HG02610 (cell line): ENCODE data around the gene UNC45A.
"Not testable (repeated sequence)": the region's sequence is repeated elsewhere in the genome, so short reads cannot be mapped to it uniquely, and the experiment has no call there.

Experiments used
- ATAC-seq: cut with Tn5 transposase; IDR thresholded peaks from one replicate; pipeline ENCODE4 v1.9.1; 2021; ENCODE audit warnings: mild to moderate bottlenecking, moderate library complexity; ENCODE audit not compliant: unreplicated experiment

UNC45A gene

GRCh38 chr15:90903733-90904536, 31.1 kb upstream of the UNC45A start:
- ATAC-seq, result no peak

GRCh38 chr15:90904746-90905145, 30.3 kb upstream of the UNC45A start:
- ATAC-seq, result no peak

GRCh38 chr15:90905306-90906180, 29.5 kb upstream of the UNC45A start:
- no peak for ATAC-seq

GRCh38 chr15:90906181-90906849, 28.8 kb upstream of the UNC45A start:
- no peak for ATAC-seq

DNA sequence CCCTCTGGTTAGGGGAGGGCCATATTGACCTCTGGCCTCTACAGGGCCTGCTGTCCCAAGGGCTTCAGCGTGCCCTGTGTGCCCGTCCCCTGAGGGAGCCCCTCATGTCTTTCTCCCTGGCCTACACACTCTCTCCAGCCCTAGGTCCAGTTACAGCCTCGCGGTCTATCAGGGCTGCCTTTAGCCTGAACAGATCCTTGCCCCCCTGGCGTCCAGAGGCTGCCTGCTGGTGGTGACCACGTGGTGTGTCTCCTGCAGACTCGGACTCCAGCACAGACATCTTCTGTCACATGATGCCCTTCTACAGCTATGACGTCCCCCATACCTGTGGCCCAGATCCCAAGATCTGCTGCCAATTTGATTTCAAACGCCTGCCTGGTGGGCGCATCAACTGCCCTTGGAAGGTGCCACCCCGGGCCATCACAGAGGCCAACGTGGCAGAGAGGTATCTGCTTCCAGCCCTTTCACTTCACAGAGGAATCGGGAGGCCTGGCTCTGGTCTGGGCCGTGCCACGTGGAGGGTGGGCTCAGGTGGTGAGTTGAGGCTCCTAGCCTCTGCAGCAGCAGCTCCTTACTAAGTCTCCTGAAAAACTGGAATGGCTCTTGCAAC, 27.9 kb upstream of the UNC45A start:
- ATAC-seq, result no peak

DNA sequence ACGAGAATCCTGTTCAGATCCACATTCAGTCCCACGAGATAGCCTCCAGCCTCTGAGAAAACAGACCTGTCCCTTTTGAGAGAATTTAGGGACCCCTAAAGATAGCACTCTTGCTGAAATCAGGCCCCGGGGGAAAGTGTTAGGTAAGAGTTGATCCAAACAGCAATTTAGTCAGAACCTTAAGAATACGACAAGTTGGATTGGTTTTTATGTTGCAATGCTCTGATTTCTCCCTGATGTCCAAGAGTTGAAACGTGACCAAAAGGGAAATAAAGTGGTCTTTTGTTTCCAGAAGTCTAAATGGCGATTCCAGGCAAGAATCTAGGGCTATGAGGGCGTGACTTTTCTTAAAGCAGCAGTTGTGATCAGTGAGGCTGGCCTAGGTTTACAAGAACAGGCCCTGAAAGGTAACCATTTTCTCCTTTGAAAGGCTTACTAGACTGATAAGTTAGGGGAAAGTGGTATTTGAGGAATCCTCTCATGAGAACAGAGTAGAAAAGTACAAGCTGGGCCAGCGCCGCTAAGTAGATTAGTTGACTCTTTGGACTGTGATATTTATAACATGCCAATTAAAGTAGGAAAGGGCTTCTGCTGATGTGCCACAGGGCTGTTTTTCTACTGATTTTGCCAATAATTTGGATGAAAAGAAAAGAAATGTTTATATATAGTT, 27.1 kb upstream of the UNC45A start:
- no peak for ATAC-seq

DNA sequence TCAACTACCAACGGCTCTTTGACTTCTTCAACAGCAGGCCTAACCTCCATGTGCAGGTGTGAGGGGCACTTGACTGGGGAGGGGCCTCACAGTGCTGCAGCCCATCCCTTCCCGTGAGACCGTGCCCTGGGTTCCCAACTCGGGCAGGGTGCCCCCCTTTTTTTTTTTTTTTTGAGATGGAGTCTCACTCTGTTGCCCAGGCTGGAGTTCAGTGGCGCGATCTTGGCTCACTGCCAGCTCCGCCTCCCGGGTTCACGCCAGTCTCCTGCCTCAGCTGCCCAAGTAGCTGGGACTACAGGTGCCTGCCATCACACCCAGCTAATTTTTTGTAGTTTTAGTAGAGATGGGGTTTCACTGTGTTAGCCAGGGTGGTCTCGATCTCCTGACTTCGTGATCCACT, 25.6 kb upstream of the UNC45A start:
- ATAC-seq, result not testable (repeated sequence)

- no peak for ATAC-seq
These were observed 25.1 kb upstream of the UNC45A start for GRCh38 chr15:90909976-90910375.

- no peak for ATAC-seq
These were observed 24.4 kb upstream of the UNC45A start for GRCh38 chr15:90910441-90911301.

DNA sequence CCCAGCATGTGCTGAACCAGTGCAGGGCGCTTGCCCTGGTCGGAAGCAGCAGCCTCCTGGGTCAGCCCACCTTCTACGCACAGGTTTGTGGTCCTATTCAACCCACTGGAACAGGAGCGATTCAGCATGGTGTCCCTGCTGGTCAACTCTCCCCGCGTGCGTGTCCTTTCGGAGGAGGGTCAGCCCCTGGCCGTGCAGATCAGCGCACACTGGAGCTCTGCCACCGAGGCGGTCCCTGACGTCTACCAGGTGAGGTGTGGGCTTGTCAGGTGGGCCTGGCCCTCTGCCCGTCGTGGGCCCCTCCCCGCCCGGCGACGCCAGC, 23.8 kb upstream of the UNC45A start:
- ATAC-seq, result no peak

GRCh38 chr15:90911906-90912769, 22.9 kb upstream of the UNC45A start:
- no peak for ATAC-seq

- ATAC-seq, result no peak
These were observed 22.4 kb upstream of the UNC45A start for GRCh38 chr15:90912770-90913075.

GRCh38 chr15:90913398-90913944, 21.6 kb upstream of the UNC45A start:
- no peak for ATAC-seq

DNA sequence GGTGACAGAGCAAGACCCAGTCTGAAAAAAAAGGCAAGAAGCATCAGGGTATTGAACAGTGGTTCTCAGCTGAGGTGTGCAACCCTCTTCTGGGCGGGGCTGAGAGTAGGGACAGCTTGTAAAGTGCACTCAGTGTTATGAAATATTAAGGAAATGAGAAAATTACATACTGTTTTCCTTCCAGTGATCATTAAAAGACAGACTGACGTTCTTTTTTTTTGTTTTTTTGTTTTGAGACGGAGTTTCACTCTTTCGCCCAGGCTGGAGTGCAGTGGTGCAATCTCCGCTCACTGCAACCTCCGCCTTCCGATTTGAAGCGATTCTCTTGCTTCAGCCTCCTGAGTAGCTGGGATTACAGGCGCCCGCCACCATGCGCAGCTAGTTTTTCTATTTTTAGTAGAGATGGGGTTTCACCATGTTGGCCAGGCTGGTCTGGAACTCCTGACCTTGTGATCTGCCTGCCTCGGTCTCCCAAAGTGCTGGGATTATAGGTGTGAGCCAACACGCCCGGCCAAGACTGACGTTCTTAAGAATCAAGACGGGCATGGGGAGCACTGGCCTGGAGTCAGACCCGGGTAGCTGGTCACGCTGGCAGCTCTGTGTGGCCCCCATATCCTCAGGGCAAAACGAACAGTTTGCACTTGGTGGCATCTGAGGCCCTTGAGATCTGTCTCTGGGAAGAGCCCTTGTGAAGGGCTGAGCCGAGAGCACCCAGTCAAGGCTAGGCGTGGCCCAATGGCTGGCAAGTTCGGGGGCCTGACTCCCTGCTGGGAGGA, 20.6 kb upstream of the UNC45A start:
- ATAC-seq, result no peak

GRCh38 chr15:90915216-90915807, 19.8 kb upstream of the UNC45A start:
- no peak for ATAC-seq

DNA sequence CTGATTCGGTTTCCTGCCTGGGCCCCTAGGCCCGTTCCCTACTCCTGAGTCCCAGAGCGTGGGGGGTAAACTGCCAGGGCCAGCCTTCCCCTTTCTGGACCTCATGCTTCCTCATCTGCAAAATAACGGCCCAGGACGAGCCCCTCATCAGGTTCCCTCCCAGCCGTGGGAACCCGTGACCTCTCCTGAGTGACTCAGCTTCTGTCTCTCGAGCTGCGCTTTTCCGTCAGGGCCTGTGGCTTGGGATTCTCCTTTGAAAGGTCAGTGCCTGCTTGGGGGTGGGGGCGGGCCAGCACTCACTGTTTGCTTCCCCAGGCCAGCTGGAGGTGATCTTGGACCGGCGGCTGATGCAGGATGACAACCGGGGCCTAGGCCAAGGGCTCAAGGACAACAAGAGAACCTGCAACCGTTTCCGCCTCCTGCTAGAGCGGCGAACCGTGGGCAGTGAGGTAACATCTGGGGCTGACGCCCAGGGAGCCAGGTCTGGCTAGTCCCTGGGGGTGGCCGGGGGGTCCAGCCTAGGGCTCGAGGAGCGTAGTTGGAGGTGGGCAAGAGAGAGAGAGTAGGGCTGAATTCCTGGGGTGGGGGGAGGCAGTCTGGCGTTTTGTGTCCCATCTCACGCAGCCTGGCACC, 19.2 kb upstream of the UNC45A start:
- no peak for ATAC-seq

GRCh38 chr15:90916461-90916860, 18.6 kb upstream of the UNC45A start:
- no peak for ATAC-seq
